MCF 10A (cell line): Measurements from ENCODE around the gene PLXDC1. TPM values are rescaled to one million over a fixed set of nuclear protein-coding genes. Genes with fewer than 3 reads are reported as not detected.
"Not testable (repeated sequence)": the region's sequence is repeated elsewhere in the genome, so short reads cannot be mapped to it uniquely, and the experiment has no call there.

Experiments used
- BruUV-seq: library from RNA; stranded (reverse); fragments of 400-500 nt; replicated peaks from 2 replicates; lab custom pipeline; 2021; lab: Mats Ljungman, UMichigan
- CTCF ChIA-PET: fragments of 300-600 bp; sonication (Branson Sonifier 250); formaldehyde crosslinking; extraction: SDS; loops from one replicate; lab custom pipeline; 2021; ENCODE audit warnings: antibody characterized with exemption, inconsistent platforms; lab: Yijun Ruan, JAX
- POLR2A ChIA-PET: fragments of 300-600, 350-650 bp; sonication (Branson Sonifier 250); formaldehyde crosslinking; extraction: SDS; loops from one replicate; lab custom pipeline; 2020; ENCODE audit warnings: antibody characterized with exemption, inconsistent platforms; lab: Yijun Ruan, JAX
- DNase-seq: peaks from one replicate; pipeline ENCODE4 v3.0.0-alpha.2; 2018; ENCODE audit not compliant: unreplicated experiment
- H3K27ac Mint-ChIP-seq: one replicate; pipeline ENCODE4 v1.8.0; 2022; ENCODE audit warnings: mild to moderate bottlenecking, low read depth, mixed read lengths; ENCODE audit not compliant: unreplicated experiment
- H3K27me3 Mint-ChIP-seq: one replicate; pipeline ENCODE4 v1.8.0; 2022; ENCODE audit warnings: mixed read lengths; ENCODE audit not compliant: insufficient read depth, unreplicated experiment
- H3K36me3 Mint-ChIP-seq: one replicate; pipeline ENCODE4 v1.8.0; 2022; ENCODE audit warnings: mild to moderate bottlenecking, moderate library complexity, mixed read lengths; ENCODE audit not compliant: insufficient read depth, unreplicated experiment
- H3K4me1 Mint-ChIP-seq: one replicate; pipeline ENCODE4 v1.8.0; 2022; ENCODE audit warnings: mixed read lengths; ENCODE audit not compliant: insufficient read depth, unreplicated experiment
- H3K4me3 Mint-ChIP-seq: one replicate; pipeline ENCODE4 v1.8.0; 2022; ENCODE audit warnings: mild to moderate bottlenecking, moderate library complexity, mixed read lengths; ENCODE audit not compliant: unreplicated experiment
- H3K9me3 Mint-ChIP-seq: one replicate; pipeline ENCODE4 v1.8.0; 2022; ENCODE audit warnings: mixed read lengths; ENCODE audit not compliant: unreplicated experiment
- intact Hi-C: fragments of 100-400 bp; cut with micrococcal nuclease; formaldehyde crosslinking; loops from 2 replicates; pipeline ENCODE4 v1.14.1; 2022
- total RNA-seq: library from RNA; stranded (reverse); gene quantifications from 2 replicates; pipeline ENCODE4 v1.2.3, GENCODE V29; 2022
- TF ChIP-seq, protein P1 (sequence below): fragments of 200-600 bp; IDR thresholded peaks from one replicate; pipeline ENCODE4 v1.8.0; 2022; ENCODE audit warnings: antibody characterized with exemption, mild to moderate bottlenecking; ENCODE audit not compliant: unreplicated experiment

Gene PLXDC1
- total RNA-seq, 1 experiment from 2014 or later: 0.61 TPM

DNA sequence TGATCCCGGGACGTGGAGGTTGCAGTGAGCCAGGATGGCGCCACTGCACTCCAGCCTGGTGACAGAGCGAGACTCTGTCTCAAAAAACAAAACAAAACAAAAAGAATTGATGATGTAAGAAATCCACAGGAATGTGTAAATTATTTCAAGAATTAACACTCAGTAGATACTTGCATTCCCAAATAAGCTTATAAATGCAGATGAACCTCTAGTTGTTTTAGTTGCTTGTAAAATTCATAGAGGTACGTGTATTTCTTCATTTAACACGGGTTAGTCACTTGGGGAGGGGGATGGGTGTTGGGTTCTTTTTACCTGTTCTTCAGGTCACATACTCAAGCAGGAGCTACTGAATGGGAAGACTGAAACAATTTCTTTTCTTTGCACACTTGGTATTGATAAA is 128.5 kb downstream of the PLXDC1 start:
- BruUV-seq: no TSS peak
- Mint-ChIP-seq H3K4me1 (peaks cover 6% of the 10 kb centered on the region), H3K27ac (no peak overlapping the region), H3K36me3 (no peaks in the 10 kb centered on the region), H3K4me3 (no peak overlapping the region), H3K27me3 (no peaks in the 10 kb centered on the region), H3K9me3 (no peaks in the 10 kb centered on the region)
- ChIA-PET POLR2A (no interaction called here), CTCF (no interaction called here)
- intact Hi-C loops: no loop called here
- TF ChIP-seq, protein P1, sequence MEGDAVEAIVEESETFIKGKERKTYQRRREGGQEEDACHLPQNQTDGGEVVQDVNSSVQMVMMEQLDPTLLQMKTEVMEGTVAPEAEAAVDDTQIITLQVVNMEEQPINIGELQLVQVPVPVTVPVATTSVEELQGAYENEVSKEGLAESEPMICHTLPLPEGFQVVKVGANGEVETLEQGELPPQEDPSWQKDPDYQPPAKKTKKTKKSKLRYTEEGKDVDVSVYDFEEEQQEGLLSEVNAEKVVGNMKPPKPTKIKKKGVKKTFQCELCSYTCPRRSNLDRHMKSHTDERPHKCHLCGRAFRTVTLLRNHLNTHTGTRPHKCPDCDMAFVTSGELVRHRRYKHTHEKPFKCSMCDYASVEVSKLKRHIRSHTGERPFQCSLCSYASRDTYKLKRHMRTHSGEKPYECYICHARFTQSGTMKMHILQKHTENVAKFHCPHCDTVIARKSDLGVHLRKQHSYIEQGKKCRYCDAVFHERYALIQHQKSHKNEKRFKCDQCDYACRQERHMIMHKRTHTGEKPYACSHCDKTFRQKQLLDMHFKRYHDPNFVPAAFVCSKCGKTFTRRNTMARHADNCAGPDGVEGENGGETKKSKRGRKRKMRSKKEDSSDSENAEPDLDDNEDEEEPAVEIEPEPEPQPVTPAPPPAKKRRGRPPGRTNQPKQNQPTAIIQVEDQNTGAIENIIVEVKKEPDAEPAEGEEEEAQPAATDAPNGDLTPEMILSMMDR: no peak
- no peak for DNase-seq

DNA sequence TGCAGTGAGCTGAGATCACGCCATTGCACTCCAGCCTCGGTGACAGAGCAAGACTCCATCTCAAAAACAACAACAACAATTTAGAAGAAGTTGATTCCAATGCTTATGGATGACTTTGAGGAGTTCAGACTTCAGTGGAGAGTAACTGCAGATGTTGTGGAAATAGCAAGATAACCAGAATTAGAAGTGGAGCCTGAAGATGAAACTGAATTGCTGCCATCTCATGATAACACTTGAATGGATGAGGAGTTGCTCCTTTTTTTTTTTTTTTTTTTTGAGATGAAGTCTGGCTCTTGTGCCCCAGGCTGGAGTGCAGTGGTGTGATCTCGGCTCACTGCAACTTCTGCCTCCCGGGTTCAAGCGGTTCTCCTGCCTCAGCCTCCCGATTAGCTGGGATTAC is 131.4 kb downstream of the PLXDC1 start:
- H3K9me3 Mint-ChIP-seq, H3K27ac Mint-ChIP-seq, H3K27me3 Mint-ChIP-seq, CTCF ChIA-PET, intact Hi-C loops, H3K36me3 Mint-ChIP-seq, H3K4me3 Mint-ChIP-seq, DNase-seq, BruUV-seq, H3K4me1 Mint-ChIP-seq: not testable (repeated sequence)
- POLR2A ChIA-PET: interaction anchor here (0.6 kb wide), 1 partner anchor 62 kb away, joined by 3 read pairs; no protein-coding TSS in a partner anchor

DNA sequence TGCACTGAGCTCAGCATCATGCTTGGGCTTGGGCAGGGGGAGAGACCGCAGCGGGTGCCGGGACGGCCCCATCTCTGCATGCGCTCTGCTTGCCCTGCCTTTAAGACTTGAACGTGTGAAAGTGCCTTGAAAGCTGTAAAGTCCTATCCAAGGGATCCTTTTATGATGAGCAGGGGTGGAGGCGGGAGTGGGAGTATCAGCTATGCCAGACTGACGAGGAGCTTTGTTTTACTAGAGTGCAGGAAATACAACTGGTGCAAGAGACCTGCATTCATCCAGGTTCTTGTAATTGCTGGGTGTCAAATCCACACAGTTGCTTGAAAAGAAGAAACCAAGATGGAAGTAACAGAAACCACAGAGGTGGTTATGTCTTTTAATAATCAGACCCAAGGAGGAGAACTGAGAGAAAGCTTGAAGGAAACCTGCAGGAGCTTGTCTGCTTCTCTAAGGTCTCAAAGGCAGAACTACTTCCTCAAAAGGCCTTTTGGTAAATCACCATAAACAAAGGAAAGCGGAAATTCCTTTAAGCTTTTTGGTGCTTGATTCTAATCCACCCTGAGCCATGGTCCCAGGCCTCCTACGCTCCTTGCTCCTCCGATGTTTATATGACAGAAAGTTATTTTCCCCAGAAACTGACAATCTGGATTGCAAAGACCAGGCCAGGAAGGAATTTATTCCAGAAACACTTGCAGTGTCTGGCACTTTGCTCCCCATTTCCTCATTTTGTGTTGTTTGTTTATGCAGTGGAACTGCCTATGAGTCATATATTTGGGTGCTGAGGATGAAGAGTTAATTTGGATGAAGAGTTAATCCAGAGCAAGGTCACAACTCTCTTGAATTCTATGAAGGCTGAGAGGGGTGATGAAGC is 132.9 kb downstream of the PLXDC1 start:
- no peak overlapping the region for H3K27ac Mint-ChIP-seq
- intact Hi-C loops: no loop called here
- BruUV-seq: no TSS peak
- CTCF ChIA-PET: interaction anchor here (0.6 to 1.1 kb wide), 3 partner anchors 94 to 182 kb away, joined by 3 read pairs; no protein-coding TSS in a partner anchor
- H3K36me3 Mint-ChIP-seq: no peaks in the 10 kb centered on the region
- no peak overlapping the region for H3K4me3 Mint-ChIP-seq
- H3K4me1 Mint-ChIP-seq: peaks cover 11% of the 10 kb centered on the region
- TF ChIP-seq, protein P1: no peak
- no peak for DNase-seq
- no peaks in the 10 kb centered on the region for H3K27me3 Mint-ChIP-seq
- POLR2A ChIA-PET: interaction anchor here (1.3 kb wide), 1 partner anchor 10 kb away, joined by 3 read pairs; no protein-coding TSS in a partner anchor
- H3K9me3 Mint-ChIP-seq: no peaks in the 10 kb centered on the region

DNA sequence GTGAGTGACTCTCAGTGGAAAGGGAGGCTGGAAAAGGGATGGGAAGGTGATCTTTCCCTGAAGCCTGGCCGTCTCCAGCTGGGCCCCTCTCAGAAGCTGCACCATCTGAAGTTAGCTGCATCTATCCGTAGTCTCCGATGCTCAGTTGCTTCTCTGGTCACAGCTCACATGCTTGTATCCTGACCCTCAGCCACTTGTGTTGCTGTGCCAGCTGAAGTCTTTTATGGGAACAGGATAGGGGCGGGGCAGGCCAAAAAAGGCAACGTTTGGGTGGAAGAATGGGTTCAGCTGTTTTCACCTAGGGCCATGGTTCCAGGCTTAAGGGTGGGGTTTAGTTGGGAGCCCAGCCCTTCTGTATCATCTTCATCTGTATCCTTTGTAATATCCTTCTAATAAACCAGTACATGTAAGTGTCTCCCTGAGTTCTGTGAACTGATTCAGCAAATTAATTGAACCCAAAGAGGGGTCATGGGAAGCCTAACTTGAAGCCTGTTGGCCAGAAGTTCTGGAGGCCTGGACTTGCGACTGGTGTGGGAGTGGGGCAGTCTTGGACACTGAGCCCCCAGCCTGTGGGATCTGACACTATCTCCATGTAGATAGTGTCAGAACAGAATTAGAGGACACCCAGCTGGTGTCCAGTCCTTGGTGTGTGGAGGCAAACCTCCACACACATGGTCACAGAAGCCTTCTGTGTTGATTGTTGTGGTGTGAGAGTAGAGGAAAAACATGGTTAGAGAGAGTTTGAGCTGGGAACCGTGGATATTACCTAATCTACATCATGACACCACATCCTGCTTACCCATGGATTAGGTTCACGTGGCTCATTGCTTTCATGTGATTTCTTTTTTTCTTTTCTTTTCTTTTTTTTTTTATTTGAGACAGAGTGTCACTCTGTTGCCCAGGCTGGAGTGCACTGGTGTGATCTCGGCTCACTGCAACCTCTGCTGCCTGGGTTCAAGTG is 135.0 kb downstream of the PLXDC1 start:
- Mint-ChIP-seq H3K27ac (no peak overlapping the region), H3K4me1 (peaks cover 11% of the 10 kb centered on the region), H3K36me3 (no peaks in the 10 kb centered on the region), H3K9me3 (no peaks in the 10 kb centered on the region), H3K27me3 (no peaks in the 10 kb centered on the region), H3K4me3 (no peak overlapping the region)
- DNase-seq: no peak
- TF ChIP-seq, protein P1: no peak
- intact Hi-C loops: no loop called here
- BruUV-seq: no TSS peak
- POLR2A ChIA-PET: interaction anchor here (0.8 to 1.3 kb wide), 2 partner anchors 13 to 14 kb away, joined by 3 to 5 read pairs; no protein-coding TSS in a partner anchor
- CTCF ChIA-PET: interaction anchor here (2.3 kb wide), 1 partner anchor 34 kb away, joined by 9 read pairs; no protein-coding TSS in a partner anchor
